ENCODE results near the gene LPO. TPM values are rescaled to one million over a fixed set of nuclear protein-coding genes. Genes with fewer than 3 reads are reported as not detected.

The LPO gene
- total and polyA plus RNA-seq, 2 donors (not counting 3 experiments of a cell fraction or from before 2014, with no cell fraction given), result not detected

DNA sequence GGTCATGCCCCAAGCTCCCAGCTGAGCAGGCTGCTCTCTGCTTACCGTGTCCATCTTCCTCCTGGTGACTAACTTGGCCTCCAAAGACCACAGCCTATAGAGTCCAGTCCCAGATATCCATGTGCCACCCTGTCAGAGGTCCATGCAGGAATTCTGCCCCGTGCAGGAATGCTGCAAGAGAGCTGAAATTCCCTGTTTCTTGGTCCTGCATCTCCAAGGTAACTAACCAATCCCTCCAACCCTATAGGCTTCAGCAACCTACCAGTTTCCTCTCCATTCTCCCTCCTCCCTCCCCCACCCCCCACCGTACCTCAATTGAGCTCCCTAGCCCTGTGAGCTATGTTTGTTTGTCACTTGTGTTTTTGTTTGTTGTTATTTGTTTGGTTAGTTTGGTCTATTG, 9.7 kb upstream of the LPO start:
- FAIRE-seq (no peak), DNase-seq (ENCODE audit: low read depth, low spot score) (no peak)
- Histone ChIP-seq H3K9me1 (replicated peaks; ENCODE audit: control insufficient read depth, extremely low read depth, insufficient read depth, low read length) (no peaks in the 10 kb centered on the region), H3K4me2 (ENCODE audit: insufficient read depth, low read length) (no peak overlapping the region), H3K36me3 (ENCODE audit: control insufficient read depth in 2 of 2, extremely low read depth in 1 of 2, insufficient read depth in 2 of 2, low read length in 2 of 2) (no peaks in the 10 kb centered on the region), H3K4me1 (ENCODE audit: control insufficient read depth, extremely low read depth, insufficient read depth, low read length) (peaks cover 3% of the 10 kb centered on the region), H3K9me3 (replicated peaks; ENCODE audit: control insufficient read depth, insufficient read depth, low read length) (no peaks in the 10 kb centered on the region), H4K20me1 (replicated peaks; ENCODE audit: control insufficient read depth, extremely low read depth, insufficient read depth, low read length) (no peaks in the 10 kb centered on the region), H2AFZ (ENCODE audit: low read depth, low read length) (no peak overlapping the region), H3K4me3 (replicated peaks in 1 of 3; ENCODE audit: insufficient read depth in 1 of 3, low read depth in 1 of 3, low read length in 3 of 3) (no peak overlapping the region), H3K27me3 (ENCODE audit: control insufficient read depth in 2 of 2, insufficient read depth in 2 of 2, low read length in 2 of 2) (peaks cover 3 to 14% of the 10 kb centered on the region in 2 experiments), H3K79me2 (ENCODE audit: control insufficient read depth, insufficient read depth, low read length) (no peaks in the 10 kb centered on the region), H3K27ac (ENCODE audit: insufficient read depth, low read depth, low read length) (no peak overlapping the region), H3K9ac (replicated peaks; ENCODE audit: extremely low read depth, insufficient read depth, low read length) (no peak overlapping the region)
- BruUV-seq (replicated peaks), result no TSS peak
- dilution Hi-C loops (cut with MboI; ENCODE audit: extremely low pct_ligation_motif_present, low sequenced_read_pairs), result no loop called here
- intact Hi-C loops (cut with micrococcal nuclease), result no loop called here
- TF ChIP-seq POLR2AphosphoS5 (IDR thresholded peaks at IDR 0.05; ENCODE audit: insufficient read depth, low read depth, low read length), result no peak
- no peak for TF ChIP-seq CTCF (IDR thresholded peaks at IDR 0.05; ENCODE audit: extremely low read depth in 1 of 2, insufficient read depth in 1 of 2, low read depth in 1 of 2, low read length in 2 of 2)
- no peak for TF ChIP-seq FOS (IDR thresholded peaks at IDR 0.05; ENCODE audit: borderline replicate concordance, insufficient read depth, low read length)
- TF ChIP-seq JUN (IDR thresholded peaks at IDR 0.05; ENCODE audit: borderline replicate concordance, insufficient read depth, insufficient read length, low read depth), result no peak
- no peak for TF ChIP-seq MAX (IDR thresholded peaks at IDR 0.05; ENCODE audit: insufficient read depth, insufficient read length)
- no peak for TF ChIP-seq MYC (IDR thresholded peaks at IDR 0.05; ENCODE audit: low read depth, low read length)
- no peak for TF ChIP-seq EZH2 (IDR thresholded peaks at IDR 0.05; ENCODE audit: borderline replicate concordance, low read depth, low read length, severe bottlenecking)
- no peak for TF ChIP-seq GATA2 (IDR thresholded peaks at IDR 0.05; ENCODE audit: insufficient read depth, insufficient read length, low read depth, low read length)
- TF ChIP-seq POLR2A (IDR thresholded peaks at IDR 0.05; ENCODE audit: low read depth, low read length), result no peak
- CTCF ChIA-PET, result interaction anchor here (1.2 to 3.3 kb wide), 3 partner anchors 8 to 21 kb away, joined by 3 to 12 read pairs (median 4); partner anchors contain the start of gene LPO
- POLR2A ChIA-PET, result no interaction called here

Measured in endothelial cell of umbilical vein (primary cell).